ENCODE results near the gene CRY2. TPM values are rescaled to one million over a fixed set of nuclear protein-coding genes. Genes with fewer than 3 reads are reported as not detected.

Gene CRY2
- total RNA-seq, 1 donor from 2014 or later, result 10.8 TPM

- DNase-seq (ENCODE audit: low read depth) (no peak), FAIRE-seq (no peak)
- peaks cover under 1% of the 10 kb centered on the region for H3K36me3 ChIP-seq (ENCODE audit: control insufficient read depth, insufficient read depth, low read length)
- H3K27me3 ChIP-seq (ENCODE audit: control insufficient read depth, insufficient read depth, low read length), result no peaks in the 10 kb centered on the region
- TF ChIP-seq CTCF (IDR thresholded peaks at IDR 0.05; ENCODE audit: insufficient read depth, low read length, severe bottlenecking), result no peak
- peak overlapping the region; percentile 34 for H3K4me3 ChIP-seq (ENCODE audit: low read depth, low read length)
These were observed 38.8 kb downstream of the CRY2 start for GRCh38 chr11:45885921-45886721.

- no peak for TF ChIP-seq CTCF (IDR thresholded peaks at IDR 0.05; ENCODE audit: insufficient read depth, low read length, severe bottlenecking)
- DNase-seq (ENCODE audit: low read depth) (no peak), FAIRE-seq (no peak)
- no peak overlapping the region for H3K4me3 ChIP-seq (ENCODE audit: low read depth, low read length)
- no peaks in the 10 kb centered on the region for H3K36me3 ChIP-seq (ENCODE audit: control insufficient read depth, insufficient read depth, low read length)
- H3K27me3 ChIP-seq (ENCODE audit: control insufficient read depth, insufficient read depth, low read length), result no peaks in the 10 kb centered on the region
These were observed 39.7 kb downstream of the CRY2 start for GRCh38 chr11:45886816-45887520.

DNA sequence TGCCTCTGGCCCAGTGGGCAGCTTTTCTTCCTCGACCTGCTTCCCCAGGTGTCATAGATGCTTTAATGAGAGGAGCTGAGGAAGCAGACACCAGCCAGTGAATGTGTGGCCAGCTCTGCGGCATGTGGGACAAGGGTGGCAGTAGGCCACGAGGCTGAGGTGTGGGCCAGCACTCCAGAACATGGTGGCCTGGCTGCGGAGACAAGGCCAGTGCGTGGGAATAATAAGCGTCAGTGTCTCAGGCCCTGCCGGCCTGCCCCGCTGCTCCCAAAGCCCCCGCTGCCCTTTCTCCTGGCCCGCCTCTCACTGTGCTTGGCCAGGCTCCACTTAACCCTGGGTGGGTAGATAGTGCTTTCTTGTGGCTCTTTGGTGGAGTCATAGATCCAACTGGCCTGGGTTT lies 40.3 kb downstream of the CRY2 start:
- no peak for DNase-seq (ENCODE audit: low read depth)
- no peak for TF ChIP-seq CTCF (IDR thresholded peaks at IDR 0.05; ENCODE audit: insufficient read depth, low read length, severe bottlenecking)
- Histone ChIP-seq H3K27me3 (ENCODE audit: control insufficient read depth, insufficient read depth, low read length) (no peaks in the 10 kb centered on the region), H3K4me3 (ENCODE audit: low read depth, low read length) (no peak overlapping the region), H3K36me3 (ENCODE audit: control insufficient read depth, insufficient read depth, low read length) (no peaks in the 10 kb centered on the region)
- no peak for FAIRE-seq

DNA sequence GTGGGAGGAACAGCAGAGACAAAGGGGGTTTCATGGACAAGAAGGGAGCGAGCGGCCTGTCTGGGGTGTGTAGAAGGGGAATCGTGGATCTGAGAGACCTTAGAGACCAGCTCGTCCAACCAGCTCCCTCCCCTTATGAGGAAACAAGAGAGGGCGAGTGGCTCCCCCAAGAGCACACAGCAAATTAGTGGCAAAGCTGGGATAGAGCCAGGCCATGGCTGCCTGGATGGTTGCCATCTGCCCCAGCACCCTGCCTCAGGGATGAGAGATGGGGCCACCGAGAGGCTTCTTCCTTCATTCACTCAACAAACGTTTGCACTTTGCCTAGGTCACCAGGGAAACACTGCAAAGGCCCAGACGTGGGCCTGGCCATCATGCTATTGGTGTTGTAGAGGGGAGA lies 42.3 kb downstream of the CRY2 start:
- H3K36me3 ChIP-seq (ENCODE audit: control insufficient read depth, insufficient read depth, low read length), result no peaks in the 10 kb centered on the region

GRCh38 chr11:45889966-45890365 lies 42.7 kb downstream of the CRY2 start:
- no peak for DNase-seq (ENCODE audit: low read depth)
- no peak for TF ChIP-seq CTCF (IDR thresholded peaks at IDR 0.05; ENCODE audit: insufficient read depth, low read length, severe bottlenecking)
- Histone ChIP-seq H3K36me3 (ENCODE audit: control insufficient read depth, insufficient read depth, low read length) (no peaks in the 10 kb centered on the region), H3K27me3 (ENCODE audit: control insufficient read depth, insufficient read depth, low read length) (peaks cover 1% of the 10 kb centered on the region), H3K4me3 (ENCODE audit: low read depth, low read length) (no peak overlapping the region)
- no peak for FAIRE-seq

More for the DNA sequence above, 42.3 kb downstream of the CRY2 start:
- TF ChIP-seq CTCF (IDR thresholded peaks at IDR 0.05; ENCODE audit: insufficient read depth, low read length, severe bottlenecking), result no peak
- DNase-seq (ENCODE audit: low read depth), result no peak
- H3K27me3 ChIP-seq (ENCODE audit: control insufficient read depth, insufficient read depth, low read length), result peaks cover 1% of the 10 kb centered on the region
- H3K4me3 ChIP-seq (ENCODE audit: low read depth, low read length), result no peak overlapping the region
- FAIRE-seq, result no peak

All from bronchial epithelial cell (primary cell).